GM19372 (cell line): ENCODE data around the gene HTR1B.

Source experiments
- ATAC-seq: cut with Tn5 transposase; IDR thresholded peaks from one replicate; pipeline ENCODE4 v1.9.1; 2021; ENCODE audit warnings: mild to moderate bottlenecking, low read depth, moderate library complexity; ENCODE audit not compliant: unreplicated experiment

The HTR1B gene

GRCh38 chr6:77463308-77463860 lies at the start of gene HTR1B:
Gene HTR1B (minus strand): TSS chr6:77463491. CDS start chr6:77463403, 88 bp downstream.
- ATAC-seq: no peak

- no peak for ATAC-seq
Measured at GRCh38 chr6:77512554-77512953, 49.3 kb upstream of the HTR1B start.

- ATAC-seq: no peak
Measured at GRCh38 chr6:77511860-77512259, 48.6 kb upstream of the HTR1B start.

GRCh38 chr6:77502981-77503380 lies 39.7 kb upstream of the HTR1B start:
- no peak for ATAC-seq

GRCh38 chr6:77492530-77492929 lies 29.2 kb upstream of the HTR1B start:
- no peak for ATAC-seq

GRCh38 chr6:77487808-77488425 lies 24.6 kb upstream of the HTR1B start:
- ATAC-seq: no peak

GRCh38 chr6:77482981-77483380 lies 19.7 kb upstream of the HTR1B start:
- ATAC-seq: no peak

- no peak for ATAC-seq
Measured at GRCh38 chr6:77474973-77475372, 11.7 kb upstream of the HTR1B start.

GRCh38 chr6:77474286-77474956 lies 11.1 kb upstream of the HTR1B start:
- no peak for ATAC-seq

- no peak for ATAC-seq
Measured at GRCh38 chr6:77470983-77471382, 7.7 kb upstream of the HTR1B start.

GRCh38 chr6:77468939-77469338 lies 5.6 kb upstream of the HTR1B start:
- ATAC-seq: no peak

GRCh38 chr6:77466451-77467437 lies 3.5 kb upstream of the HTR1B start:
- peak; percentile 73 for ATAC-seq

- ATAC-seq: peak; percentile 85
Measured at GRCh38 chr6:77466055-77466450, 2.8 kb upstream of the HTR1B start.

- no peak for ATAC-seq
Measured at GRCh38 chr6:77464495-77464867, 1.2 kb upstream of the HTR1B start.

- ATAC-seq: no peak
Measured at GRCh38 chr6:77463861-77464494, 687 bp upstream of the HTR1B start.

GRCh38 chr6:77462359-77463307 lies 658 bp downstream of the HTR1B start:
- no peak for ATAC-seq

- ATAC-seq: no peak
Measured at GRCh38 chr6:77461796-77462195, 1.5 kb downstream of the HTR1B start.

GRCh38 chr6:77458421-77458820 lies 4.9 kb downstream of the HTR1B start:
- ATAC-seq: no peak

- ATAC-seq: no peak
Measured at GRCh38 chr6:77457720-77458349, 5.5 kb downstream of the HTR1B start.
